Smooth muscle cell (in vitro differentiated cells): ENCODE results near the gene SCYGR7. TPM values are rescaled to one million over a fixed set of nuclear protein-coding genes. Genes with fewer than 3 reads are reported as not detected.

Experiments
- DNase-seq: peaks from one replicate; lab custom pipeline; 2025; ENCODE audit not compliant: unreplicated experiment; lab: John Stamatoyannopoulos, UW
- H2AFZ ChIP-seq: fragments of 200-600 bp; sonication (generic); 2 replicates; pipeline ENCODE4 v1.6.0; 2016; ENCODE audit warnings: antibody characterized with exemption, low read depth, mild to moderate bottlenecking
- H3F3A ChIP-seq: fragments of 200-600 bp; sonication (generic); 2 replicates; pipeline ENCODE4 v1.6.0; 2017; ENCODE audit warnings: antibody characterized with exemption, low read depth
- H3K27ac ChIP-seq: fragments of 200-600 bp; sonication (generic); 2 replicates; pipeline ENCODE4 v1.5.1; 2016; ENCODE audit warnings: low read depth, mild to moderate bottlenecking
- H3K27me3 ChIP-seq: fragments of 200-600 bp; sonication (generic); 2 replicates; pipeline ENCODE4 v1.6.1; 2016; ENCODE audit warnings: low read depth, mild to moderate bottlenecking
- H3K36me3 ChIP-seq: fragments of 200-600 bp; sonication (generic); 2 replicates; pipeline ENCODE4 v1.5.1; 2016; ENCODE audit warnings: low read depth
- H3K4me1 ChIP-seq: fragments of 200-600 bp; sonication (generic); 2 replicates; pipeline ENCODE4 v1.5.1; 2016; ENCODE audit warnings: low read depth
- H3K4me2 ChIP-seq: fragments of 200-600 bp; sonication (generic); 2 replicates; pipeline ENCODE4 v1.6.0; 2016; ENCODE audit warnings: mild to moderate bottlenecking
- H3K4me3 ChIP-seq: fragments of 200-600 bp; sonication (generic); 2 replicates; pipeline ENCODE4 v1.5.1; 2016; ENCODE audit warnings: mild to moderate bottlenecking
- H3K79me2 ChIP-seq: fragments of 200-600 bp; sonication (generic); 2 replicates; pipeline ENCODE4 v1.6.0; 2016; ENCODE audit warnings: low read depth, mild to moderate bottlenecking
- H3K9ac ChIP-seq: fragments of 200-600 bp; sonication (generic); 2 replicates; pipeline ENCODE4 v1.6.0; 2016; ENCODE audit warnings: low read depth
- H3K9me3 ChIP-seq: fragments of 200-600 bp; sonication (generic); replicated peaks from 2 replicates; pipeline ENCODE4 v1.5.1; 2016; ENCODE audit warnings: low read depth
- H4K20me1 ChIP-seq: fragments of 200-600 bp; sonication (generic); 2 replicates; pipeline ENCODE4 v1.6.0; 2016; ENCODE audit warnings: low read depth
- WGBS: methylation state at CpG from one replicate; pipeline ENCODE4 v1.1.7; 2016; ENCODE audit warnings: low lambda C conversion rate; 5-methylcytosine and 5-hydroxymethylcytosine counted together
- polyA plus RNA-seq: library from polyadenylated mRNA; unstranded; fragments of >200 nt; fragmentation: Nextera tagmentation; extraction: Ambion mirVana; gene quantifications from 2 replicates; pipeline ENCODE4 v1.2.1, GENCODE V29; 2016
- total RNA-seq: library from RNA; depleted of rRNA; stranded (reverse); fragments of >200 nt; gene quantifications from 2 replicates; pipeline ENCODE4 v1.2.3, GENCODE V29; 2014
- TF ChIP-seq, protein P1 (sequence below): fragments of 200-600 bp; sonication (generic); IDR thresholded peaks from 2 replicates; pipeline ENCODE4 v1.5.1; 2017; ENCODE audit warnings: borderline replicate concordance, mild to moderate bottlenecking, antibody characterized with exemption; ENCODE audit not compliant: insufficient read depth, poor library complexity, severe bottlenecking

SCYGR7 gene
- total and polyA plus RNA-seq, 2 experiments from 2014 or later, result not detected

DNA sequence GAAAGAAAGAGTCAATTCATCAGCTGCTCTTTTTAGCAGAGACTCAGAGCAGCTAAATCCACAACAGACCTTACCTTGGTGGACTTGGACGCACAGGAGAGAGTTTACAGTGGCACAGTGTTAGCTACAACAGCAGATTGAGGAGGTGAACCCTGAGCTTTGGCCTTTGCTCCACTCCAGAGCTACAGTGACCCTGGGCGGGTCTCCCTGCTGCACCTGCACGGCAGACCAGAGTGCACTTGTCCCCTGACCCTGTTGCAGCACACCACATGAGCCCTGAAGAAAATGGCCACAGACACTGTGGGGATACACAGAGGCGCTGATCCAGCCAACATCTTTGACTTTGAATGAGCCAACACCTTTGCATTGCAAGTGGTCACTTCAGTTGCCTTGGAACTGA lies 21.3 kb upstream of the SCYGR7 start:
- Histone ChIP-seq H3K4me2 (no peak overlapping the region), H3F3A (no peaks in the 10 kb centered on the region), H3K36me3 (no peaks in the 10 kb centered on the region), H3K9ac (no peak overlapping the region), H3K27me3 (no peaks in the 10 kb centered on the region), H3K4me3 (no peak overlapping the region), H3K4me1 (no peaks in the 10 kb centered on the region), H3K79me2 (no peaks in the 10 kb centered on the region), H3K27ac (no peak overlapping the region), H2AFZ (no peak overlapping the region), H4K20me1 (no peaks in the 10 kb centered on the region), H3K9me3 (no peaks in the 10 kb centered on the region)
- WGBS, result 91% methylated on average over 4 of the region's 4 CpGs
- TF ChIP-seq, protein P1, sequence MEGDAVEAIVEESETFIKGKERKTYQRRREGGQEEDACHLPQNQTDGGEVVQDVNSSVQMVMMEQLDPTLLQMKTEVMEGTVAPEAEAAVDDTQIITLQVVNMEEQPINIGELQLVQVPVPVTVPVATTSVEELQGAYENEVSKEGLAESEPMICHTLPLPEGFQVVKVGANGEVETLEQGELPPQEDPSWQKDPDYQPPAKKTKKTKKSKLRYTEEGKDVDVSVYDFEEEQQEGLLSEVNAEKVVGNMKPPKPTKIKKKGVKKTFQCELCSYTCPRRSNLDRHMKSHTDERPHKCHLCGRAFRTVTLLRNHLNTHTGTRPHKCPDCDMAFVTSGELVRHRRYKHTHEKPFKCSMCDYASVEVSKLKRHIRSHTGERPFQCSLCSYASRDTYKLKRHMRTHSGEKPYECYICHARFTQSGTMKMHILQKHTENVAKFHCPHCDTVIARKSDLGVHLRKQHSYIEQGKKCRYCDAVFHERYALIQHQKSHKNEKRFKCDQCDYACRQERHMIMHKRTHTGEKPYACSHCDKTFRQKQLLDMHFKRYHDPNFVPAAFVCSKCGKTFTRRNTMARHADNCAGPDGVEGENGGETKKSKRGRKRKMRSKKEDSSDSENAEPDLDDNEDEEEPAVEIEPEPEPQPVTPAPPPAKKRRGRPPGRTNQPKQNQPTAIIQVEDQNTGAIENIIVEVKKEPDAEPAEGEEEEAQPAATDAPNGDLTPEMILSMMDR, result no peak
- no peak for DNase-seq

DNA sequence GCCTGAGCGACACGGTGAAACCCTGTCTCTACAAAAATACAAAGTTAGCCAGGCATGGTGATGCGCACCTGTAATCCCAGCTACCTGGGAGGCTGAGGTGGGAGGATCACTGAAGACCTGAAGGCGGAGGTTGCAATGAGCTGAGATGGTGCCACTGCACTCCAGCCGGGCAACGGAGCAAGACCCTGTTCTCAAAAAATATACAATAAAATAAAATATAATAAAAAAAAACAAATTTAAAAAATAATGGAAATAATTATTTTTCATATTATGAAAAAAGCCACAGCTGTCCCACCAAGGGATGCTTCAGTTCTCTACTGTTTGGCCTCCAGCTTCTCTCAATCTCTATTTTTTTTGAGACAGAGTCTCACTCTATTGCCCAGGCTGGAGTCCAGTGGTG lies 20.7 kb upstream of the SCYGR7 start:
- DNase-seq, result no peak
- H3K79me2 ChIP-seq, result no peaks in the 10 kb centered on the region
- H3F3A ChIP-seq, result no peaks in the 10 kb centered on the region
- H3K27ac ChIP-seq, result no peak overlapping the region
- H3K4me2 ChIP-seq, result no peak overlapping the region
- no peaks in the 10 kb centered on the region for H3K36me3 ChIP-seq
- TF ChIP-seq, protein P1, result no peak
- H2AFZ ChIP-seq, result no peak overlapping the region
- no peaks in the 10 kb centered on the region for H3K4me1 ChIP-seq
- 81% methylated on average over 6 of the region's 6 CpGs for WGBS
- no peaks in the 10 kb centered on the region for H4K20me1 ChIP-seq
- no peak overlapping the region for H3K9ac ChIP-seq
- no peaks in the 10 kb centered on the region for H3K27me3 ChIP-seq
- H3K9me3 ChIP-seq, result no peaks in the 10 kb centered on the region
- H3K4me3 ChIP-seq, result no peak overlapping the region

DNA sequence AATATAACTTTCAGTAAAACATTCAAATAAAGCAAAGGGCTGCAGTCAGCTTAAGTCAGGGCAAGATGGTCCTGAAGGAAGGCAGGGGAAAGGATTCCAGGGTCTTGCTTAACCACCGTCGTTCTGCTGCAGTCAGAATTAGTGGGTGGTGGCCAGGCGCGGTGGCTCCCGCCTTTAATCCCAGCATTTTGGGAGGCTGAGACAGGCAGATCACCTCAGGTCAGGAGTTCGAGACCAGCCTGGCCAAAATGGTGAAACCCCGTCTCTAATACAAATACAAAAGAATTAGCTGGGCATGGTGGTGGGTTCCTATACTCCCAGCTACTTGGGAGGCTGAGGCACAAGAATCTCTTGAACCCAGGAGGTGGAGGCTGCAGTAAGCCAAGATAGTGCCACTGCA lies 17.1 kb upstream of the SCYGR7 start:
- Histone ChIP-seq H3K79me2 (no peaks in the 10 kb centered on the region), H2AFZ (no peak overlapping the region), H3F3A (no peaks in the 10 kb centered on the region), H3K9me3 (no peaks in the 10 kb centered on the region), H3K27ac (no peak overlapping the region), H3K4me3 (no peak overlapping the region), H4K20me1 (no peaks in the 10 kb centered on the region), H3K27me3 (no peaks in the 10 kb centered on the region), H3K4me2 (no peak overlapping the region), H3K4me1 (no peaks in the 10 kb centered on the region), H3K36me3 (no peaks in the 10 kb centered on the region), H3K9ac (no peak overlapping the region)
- TF ChIP-seq, protein P1, result no peak
- DNase-seq, result no peak
- whole genome bisulfite sequencing, result 93% methylated on average over 7 of the region's 7 CpGs

DNA sequence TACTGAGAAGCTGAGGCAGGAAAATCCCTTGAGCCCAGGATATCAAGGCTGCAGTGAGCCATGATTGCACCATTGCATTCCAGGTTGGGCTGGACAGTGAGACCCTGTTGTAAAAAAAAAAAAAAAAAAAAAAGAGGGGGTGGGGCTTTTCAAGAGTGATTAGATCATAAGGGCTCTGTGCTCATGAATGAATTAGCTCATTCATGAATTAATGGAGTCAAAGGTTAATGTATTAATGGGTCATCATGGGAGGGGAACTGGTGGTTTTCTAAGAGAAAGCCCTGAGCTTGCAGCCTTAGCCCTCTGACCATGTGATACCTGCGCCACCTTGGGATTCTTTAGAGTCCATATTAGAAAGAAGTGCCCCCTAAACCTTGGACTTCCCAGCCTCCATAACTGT lies 14.8 kb upstream of the SCYGR7 start:
- H3K9ac ChIP-seq, result no peak overlapping the region
- TF ChIP-seq, protein P1, result no peak
- H4K20me1 ChIP-seq, result no peaks in the 10 kb centered on the region
- H3K27ac ChIP-seq, result no peak overlapping the region
- no peaks in the 10 kb centered on the region for H3K27me3 ChIP-seq
- WGBS, result 100% methylated on average over 1 of the region's 1 CpG
- no peaks in the 10 kb centered on the region for H3K36me3 ChIP-seq
- no peaks in the 10 kb centered on the region for H3K9me3 ChIP-seq
- peaks cover 4% of the 10 kb centered on the region for H3K4me1 ChIP-seq
- DNase-seq, result no peak
- no peaks in the 10 kb centered on the region for H3K79me2 ChIP-seq
- no peak overlapping the region for H3K4me3 ChIP-seq
- no peaks in the 10 kb centered on the region for H3F3A ChIP-seq
- H2AFZ ChIP-seq, result no peak overlapping the region
- no peak overlapping the region for H3K4me2 ChIP-seq
